ENCODE results near the gene OPHN1.

DNA sequence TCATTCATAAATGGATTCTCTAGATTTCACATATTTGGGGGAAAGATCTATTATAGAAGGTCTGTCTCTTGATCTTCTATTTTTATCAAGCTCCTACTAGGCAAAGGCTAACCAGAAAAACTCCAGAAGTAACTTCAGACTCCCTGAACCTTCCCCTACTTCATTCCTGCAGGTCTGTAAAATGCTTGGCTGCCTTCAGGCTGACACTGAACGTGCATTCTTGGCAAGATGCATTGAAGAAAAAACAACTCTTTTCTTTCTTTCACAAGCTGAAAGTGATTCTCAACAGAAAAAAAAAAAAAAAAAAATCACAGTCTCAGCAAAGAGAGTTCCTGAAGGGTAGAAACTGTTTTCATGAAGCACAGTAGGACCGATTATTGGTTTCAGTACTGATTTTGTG is 12.7 kb downstream of the OPHN1 start:
- TF ChIP-seq EZH2 (IDR thresholded peaks at IDR 0.05; ENCODE audit: insufficient read depth, low read length): no peak
- TF ChIP-seq, protein P1, sequence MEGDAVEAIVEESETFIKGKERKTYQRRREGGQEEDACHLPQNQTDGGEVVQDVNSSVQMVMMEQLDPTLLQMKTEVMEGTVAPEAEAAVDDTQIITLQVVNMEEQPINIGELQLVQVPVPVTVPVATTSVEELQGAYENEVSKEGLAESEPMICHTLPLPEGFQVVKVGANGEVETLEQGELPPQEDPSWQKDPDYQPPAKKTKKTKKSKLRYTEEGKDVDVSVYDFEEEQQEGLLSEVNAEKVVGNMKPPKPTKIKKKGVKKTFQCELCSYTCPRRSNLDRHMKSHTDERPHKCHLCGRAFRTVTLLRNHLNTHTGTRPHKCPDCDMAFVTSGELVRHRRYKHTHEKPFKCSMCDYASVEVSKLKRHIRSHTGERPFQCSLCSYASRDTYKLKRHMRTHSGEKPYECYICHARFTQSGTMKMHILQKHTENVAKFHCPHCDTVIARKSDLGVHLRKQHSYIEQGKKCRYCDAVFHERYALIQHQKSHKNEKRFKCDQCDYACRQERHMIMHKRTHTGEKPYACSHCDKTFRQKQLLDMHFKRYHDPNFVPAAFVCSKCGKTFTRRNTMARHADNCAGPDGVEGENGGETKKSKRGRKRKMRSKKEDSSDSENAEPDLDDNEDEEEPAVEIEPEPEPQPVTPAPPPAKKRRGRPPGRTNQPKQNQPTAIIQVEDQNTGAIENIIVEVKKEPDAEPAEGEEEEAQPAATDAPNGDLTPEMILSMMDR (IDR thresholded peaks at IDR 0.05; ENCODE audit: insufficient read depth, low read depth, low read length): no peak
